Mucosa of rectum (tissue), 2 donors: ENCODE results near the gene NBPF9.
"Not testable (repeated sequence)": the region's sequence is repeated elsewhere in the genome, so short reads cannot be mapped to it uniquely, and the experiment has no call there.

ENCODE experiments used
- H3K27ac ChIP-seq, 2 donors: one replicate each; pipeline ENCODE4 v1.7.0; 2013; ENCODE audit warnings: inconsistent platforms in 2 of 2, low read depth in 2 of 2, low read length in 2 of 2
- H3K27me3 ChIP-seq, 2 donors: one replicate each; pipeline ENCODE4 v1.7.0; 2013; ENCODE audit warnings: low read length in 2 of 2; ENCODE audit not compliant: control insufficient read depth in 2 of 2, insufficient read depth in 2 of 2
- H3K36me3 ChIP-seq, 2 donors: one replicate each; pipeline ENCODE4 v1.7.0; 2013; ENCODE audit warnings: low read length in 2 of 2; ENCODE audit not compliant: control insufficient read depth in 2 of 2, insufficient read depth in 2 of 2
- H3K4me1 ChIP-seq, 2 donors: one replicate each; pipeline ENCODE4 v1.7.0; 2013; ENCODE audit warnings: low read length in 2 of 2, mild to moderate bottlenecking in 1 of 2; ENCODE audit not compliant: control insufficient read depth in 2 of 2, insufficient read depth in 2 of 2
- H3K4me3 ChIP-seq, 2 donors: one replicate each; pipeline ENCODE4 v1.7.0; 2013; ENCODE audit warnings: low read length in 2 of 2
- H3K9ac ChIP-seq, 2 donors: one replicate each; pipeline ENCODE4 v1.7.0; 2013; ENCODE audit warnings: low read length in 2 of 2, low read depth in 1 of 2, mild to moderate bottlenecking in 1 of 2
- H3K9me3 ChIP-seq, 2 donors: one replicate each; pipeline ENCODE4 v1.7.0; 2013; ENCODE audit warnings: low read length in 2 of 2; ENCODE audit not compliant: control insufficient read depth in 2 of 2
- donor health status: healthy.
- donor health status: Normal muscosa, but diverticular disease.

The NBPF9 gene

GRCh38 chr1:149013513-149013912 lies 89.8 kb downstream of the NBPF9 start:
- H3K27ac ChIP-seq, H3K9me3 ChIP-seq: not testable (repeated sequence)

GRCh38 chr1:149012599-149012998 lies 90.8 kb downstream of the NBPF9 start:
- not testable (repeated sequence) for H3K36me3 ChIP-seq, H3K4me1 ChIP-seq, H3K9me3 ChIP-seq, H3K27me3 ChIP-seq, H3K27ac ChIP-seq, H3K9ac ChIP-seq, H3K4me3 ChIP-seq

More at GRCh38 chr1:149013513-149013912, 89.8 kb downstream of the NBPF9 start:
- H3K9ac ChIP-seq, H3K36me3 ChIP-seq, H3K4me3 ChIP-seq, H3K4me1 ChIP-seq, H3K27me3 ChIP-seq: not testable (repeated sequence)

GRCh38 chr1:149009761-149010160 lies 93.6 kb downstream of the NBPF9 start:
- not testable (repeated sequence) for H3K36me3 ChIP-seq, H3K9me3 ChIP-seq, H3K9ac ChIP-seq, H3K4me3 ChIP-seq, H3K4me1 ChIP-seq, H3K27ac ChIP-seq, H3K27me3 ChIP-seq

GRCh38 chr1:149008769-149009168 lies 94.6 kb downstream of the NBPF9 start:
- not testable (repeated sequence) for H3K4me1 ChIP-seq, H3K4me3 ChIP-seq, H3K27me3 ChIP-seq, H3K36me3 ChIP-seq, H3K9ac ChIP-seq, H3K27ac ChIP-seq, H3K9me3 ChIP-seq

GRCh38 chr1:149008326-149008725 lies 95.0 kb downstream of the NBPF9 start:
- not testable (repeated sequence) for H3K9me3 ChIP-seq, H3K27me3 ChIP-seq, H3K36me3 ChIP-seq, H3K27ac ChIP-seq, H3K4me1 ChIP-seq, H3K4me3 ChIP-seq, H3K9ac ChIP-seq
